Germinal center (tissue), 1 donor: ENCODE measurements around the gene CAMK4.
"Not testable (repeated sequence)": the region's sequence is repeated elsewhere in the genome, so short reads cannot be mapped to it uniquely, and the experiment has no call there.

Experiments
- DNase-seq: peaks from one replicate; pipeline ENCODE4 v3.0.0; 2012; ENCODE audit warnings: mixed read lengths, low spot score

The CAMK4 gene

GRCh38 chr5:111257610-111258009 is 33.4 kb downstream of the CAMK4 start:
- DNase-seq: not testable (repeated sequence)

- no peak for DNase-seq
Observed at GRCh38 chr5:111259636-111260035, 35.5 kb downstream of the CAMK4 start.

GRCh38 chr5:111261610-111262009 is 37.4 kb downstream of the CAMK4 start:
- DNase-seq: no peak

DNA sequence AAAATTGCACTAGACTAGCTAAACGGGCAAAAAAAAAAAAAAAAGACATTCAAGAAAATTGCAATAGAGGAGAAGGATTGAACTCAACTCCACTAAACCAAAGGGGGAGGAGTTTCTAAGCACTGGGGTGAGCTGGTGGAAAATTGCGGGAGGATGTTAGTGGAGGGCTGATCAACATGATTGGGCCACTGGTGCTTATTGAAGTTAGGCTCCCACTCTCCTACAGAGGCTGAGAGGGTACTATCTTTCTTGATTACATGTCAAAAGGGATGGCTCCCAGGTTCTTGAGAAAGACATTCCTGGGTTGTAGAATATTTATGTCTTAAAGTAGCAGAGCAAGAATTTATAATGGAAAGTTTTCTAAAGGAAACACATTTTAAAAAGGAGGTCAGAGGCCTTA is 38.0 kb downstream of the CAMK4 start:
- no peak for DNase-seq

GRCh38 chr5:111262815-111263214 is 38.6 kb downstream of the CAMK4 start:
- DNase-seq: no peak

- DNase-seq: no peak
Observed at GRCh38 chr5:111266491-111266890, 42.3 kb downstream of the CAMK4 start.

DNA sequence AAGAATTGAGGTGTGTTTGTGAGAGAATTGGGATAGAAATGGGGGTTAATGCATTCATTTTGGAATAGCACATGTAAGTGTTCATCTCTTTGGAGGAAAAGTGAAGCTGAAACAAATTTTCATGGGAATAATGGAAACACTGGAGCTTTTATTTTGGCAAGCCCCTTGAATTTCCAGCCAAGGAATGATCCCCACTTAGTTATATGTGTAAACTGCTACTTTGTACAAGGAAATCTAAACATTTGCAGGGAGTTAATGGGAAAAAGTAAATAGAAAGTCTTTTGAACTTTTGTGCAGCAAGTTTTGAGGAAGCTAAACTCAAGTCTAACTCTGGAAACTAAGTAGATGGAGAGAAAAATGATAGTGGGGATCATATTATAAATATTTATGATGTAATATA is 44.1 kb downstream of the CAMK4 start:
- DNase-seq: no peak

DNA sequence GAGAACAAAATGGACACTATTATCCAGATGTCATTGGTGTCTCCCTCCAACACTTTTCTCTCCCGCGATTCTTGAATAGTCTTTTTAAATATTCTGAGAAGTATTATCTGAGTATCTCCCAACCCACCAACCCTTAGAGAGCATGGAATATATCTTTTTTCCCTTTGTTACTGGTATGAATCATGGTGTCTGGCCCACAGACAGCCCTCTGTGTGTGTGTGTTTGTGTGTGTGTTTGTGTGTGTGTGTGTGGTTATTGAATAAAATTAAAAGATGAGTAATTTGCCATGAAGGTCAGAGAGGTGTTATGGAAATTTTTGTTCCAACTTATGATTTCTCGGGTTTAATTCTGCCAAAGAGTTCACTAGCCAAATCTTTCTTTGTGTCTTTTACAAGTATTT is 47.7 kb downstream of the CAMK4 start:
- DNase-seq: no peak

DNA sequence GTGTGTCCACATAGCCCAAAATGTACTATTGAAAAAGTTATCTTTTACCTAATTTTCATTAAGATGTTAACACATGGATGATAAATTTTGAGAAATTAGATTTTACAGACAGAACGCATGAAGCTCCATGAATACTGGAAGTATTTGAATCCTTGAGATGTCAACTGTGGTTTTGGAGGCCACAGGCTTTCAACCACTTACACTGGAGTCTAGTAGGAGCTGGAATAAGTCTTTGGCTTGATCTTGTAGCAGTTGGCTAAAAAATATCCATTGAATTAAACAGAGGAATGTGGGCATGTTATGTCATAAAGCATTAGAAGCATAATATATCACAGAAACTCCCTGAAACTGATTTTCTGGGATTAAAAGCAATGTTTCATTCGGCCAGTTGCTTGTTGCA is 52.9 kb downstream of the CAMK4 start:
- DNase-seq: no peak

GRCh38 chr5:111278858-111279504 is 54.8 kb downstream of the CAMK4 start:
- peak; percentile 69 for DNase-seq

GRCh38 chr5:111280282-111280951 is 56.2 kb downstream of the CAMK4 start:
- no peak for DNase-seq

- no peak for DNase-seq
Observed at GRCh38 chr5:111282798-111283197, 58.6 kb downstream of the CAMK4 start.

DNA sequence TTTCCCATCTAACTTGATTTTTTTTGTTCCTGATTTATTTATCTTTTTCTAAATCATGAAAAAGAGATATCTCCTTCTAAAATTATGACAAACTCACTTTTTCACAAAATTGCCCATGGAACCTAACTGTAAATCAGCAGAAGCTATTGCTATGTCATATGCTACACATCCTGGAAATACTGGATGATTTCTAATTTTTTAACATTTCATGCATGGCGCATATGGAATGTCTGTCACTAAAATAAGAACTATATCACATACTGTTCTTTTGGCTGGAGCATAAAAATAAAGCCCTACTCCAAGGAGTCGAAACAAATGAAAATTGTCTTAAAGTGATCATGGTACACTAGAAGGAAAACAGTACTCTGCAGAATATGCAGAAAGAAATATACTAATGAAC is 60.6 kb downstream of the CAMK4 start:
- no peak for DNase-seq

DNA sequence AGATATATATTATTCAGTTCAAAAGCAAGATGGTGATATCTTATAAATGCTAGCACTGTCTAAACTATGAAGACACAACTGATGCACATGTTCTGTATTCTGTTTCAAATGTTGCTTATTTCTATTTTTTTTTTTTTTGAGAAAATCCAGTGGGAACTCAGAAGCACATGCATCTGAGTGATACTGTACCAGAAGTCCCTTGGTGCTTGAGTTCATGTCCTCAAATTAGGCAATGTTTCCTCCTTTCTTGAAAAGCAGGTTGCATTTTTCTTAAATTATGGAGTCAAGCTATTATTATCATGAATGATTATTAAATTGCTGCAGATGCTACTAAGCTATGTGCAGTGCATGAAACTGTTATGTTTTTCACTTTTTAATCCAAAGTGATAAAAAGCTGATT is 70.4 kb downstream of the CAMK4 start:
- no peak for DNase-seq

- DNase-seq: no peak
Observed at GRCh38 chr5:111295649-111296048, 71.5 kb downstream of the CAMK4 start.

DNA sequence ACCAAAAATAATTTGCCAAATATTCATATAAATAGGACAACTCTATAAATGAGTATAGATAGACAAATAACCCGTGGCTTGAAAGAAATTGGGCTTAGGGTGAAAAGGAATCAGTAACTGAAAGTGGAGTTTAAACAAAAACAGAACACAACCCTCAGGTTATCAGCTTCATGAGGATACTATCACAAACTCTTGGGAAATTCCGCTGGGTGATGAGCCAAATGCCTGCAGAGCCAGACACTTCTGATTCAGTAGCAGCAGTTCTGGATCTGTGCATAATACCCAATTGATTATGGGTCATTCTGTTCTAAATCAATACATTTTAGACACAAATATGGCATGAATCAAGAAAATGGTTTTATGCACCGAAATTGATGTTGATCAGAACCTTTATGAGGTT is 72.4 kb downstream of the CAMK4 start:
- DNase-seq: no peak

GRCh38 chr5:111299067-111299481 is 74.9 kb downstream of the CAMK4 start:
- DNase-seq: no peak

GRCh38 chr5:111299831-111300432 is 75.7 kb downstream of the CAMK4 start:
- no peak for DNase-seq

- no peak for DNase-seq
Observed at GRCh38 chr5:111301264-111301663, 77.1 kb downstream of the CAMK4 start.

DNA sequence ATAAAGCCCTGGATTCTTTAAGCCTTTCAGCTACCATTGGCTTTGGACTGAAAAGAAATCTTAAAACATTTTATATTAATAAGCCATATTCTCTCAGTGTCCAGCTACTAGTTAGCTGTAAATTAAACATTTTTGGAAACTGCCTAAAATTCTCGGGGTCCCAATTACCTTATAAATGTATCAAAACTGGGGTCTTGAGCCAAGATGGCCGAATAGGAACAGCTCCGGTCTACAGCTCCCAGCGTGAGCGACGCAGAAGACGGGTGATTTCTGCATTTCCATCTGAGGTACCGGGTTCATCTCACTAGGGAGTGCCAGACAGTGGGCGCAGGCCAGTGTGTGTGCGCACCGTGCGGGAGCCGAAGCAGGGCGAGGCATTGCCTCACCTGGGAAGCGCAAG is 77.9 kb downstream of the CAMK4 start:
- not testable (repeated sequence) for DNase-seq

DNA sequence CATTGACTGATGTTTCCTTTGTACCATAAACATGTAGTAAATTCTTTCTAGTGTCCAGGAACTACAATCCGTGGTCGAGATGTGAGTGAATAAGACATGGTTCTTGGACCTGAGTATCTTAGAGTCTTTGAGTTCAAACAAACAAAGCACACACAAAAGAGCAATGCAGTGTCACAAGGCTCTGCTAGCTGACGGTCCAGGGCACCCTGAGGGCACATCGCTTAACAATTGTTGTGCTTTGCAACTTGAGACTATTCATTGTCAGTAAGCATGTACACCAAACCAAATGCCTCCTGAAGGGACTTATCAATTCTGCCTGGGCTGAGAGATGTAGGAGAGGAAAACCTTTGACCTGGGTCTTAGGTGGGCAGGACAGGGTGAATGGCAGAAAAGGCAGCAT is 84.8 kb downstream of the CAMK4 start:
- DNase-seq: no peak

- DNase-seq: no peak
Observed at GRCh38 chr5:111309384-111309783, 85.2 kb downstream of the CAMK4 start.
